GM21825 (cell line): Measurements from ENCODE around the gene RAB1B.

ENCODE experiments used
- ATAC-seq: cut with Tn5 transposase; IDR thresholded peaks from one replicate; pipeline ENCODE4 v1.9.1; 2021; ENCODE audit warnings: mild to moderate bottlenecking, moderate library complexity; ENCODE audit not compliant: unreplicated experiment

The RAB1B gene

DNA sequence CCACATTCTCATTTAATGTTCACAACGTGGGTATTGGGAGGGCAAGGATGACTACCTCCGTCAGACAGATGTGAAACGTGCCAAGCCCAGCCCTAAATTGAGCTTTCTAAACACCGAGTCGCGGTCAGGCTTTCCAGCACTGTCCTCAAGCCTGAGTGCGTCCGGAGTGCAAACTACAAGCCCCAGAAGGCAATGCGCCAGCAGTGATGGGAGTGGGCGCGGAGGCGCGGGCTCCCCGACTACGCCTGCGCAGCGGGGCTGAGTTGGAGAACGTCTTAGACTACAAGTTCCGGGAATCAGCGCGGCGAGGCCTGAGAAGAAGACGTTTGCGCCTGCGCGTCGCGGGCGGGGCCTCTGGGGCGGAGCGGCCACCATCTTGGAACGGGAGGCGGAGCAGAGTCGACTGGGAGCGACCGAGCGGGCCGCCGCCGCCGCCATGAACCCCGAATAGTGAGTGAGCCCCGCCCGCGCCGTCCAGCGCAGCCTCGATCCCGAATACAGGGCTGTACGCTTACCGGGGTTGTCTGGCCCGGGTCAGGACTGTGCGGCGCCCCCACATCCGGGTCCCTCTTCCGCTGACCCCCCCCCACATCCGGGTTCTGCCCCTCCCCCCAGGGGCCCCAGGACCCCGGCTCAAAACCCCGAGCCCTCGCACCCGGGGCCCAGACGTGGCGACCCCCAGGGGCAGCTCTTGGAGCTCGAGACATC, at the start of gene RAB1B:
RAB1B (plus strand) TSS at position 396 of the 708 bp plus-strand sequence; CDS start at position 437, 41 bp downstream.
- peak; percentile 77 for ATAC-seq

DNA sequence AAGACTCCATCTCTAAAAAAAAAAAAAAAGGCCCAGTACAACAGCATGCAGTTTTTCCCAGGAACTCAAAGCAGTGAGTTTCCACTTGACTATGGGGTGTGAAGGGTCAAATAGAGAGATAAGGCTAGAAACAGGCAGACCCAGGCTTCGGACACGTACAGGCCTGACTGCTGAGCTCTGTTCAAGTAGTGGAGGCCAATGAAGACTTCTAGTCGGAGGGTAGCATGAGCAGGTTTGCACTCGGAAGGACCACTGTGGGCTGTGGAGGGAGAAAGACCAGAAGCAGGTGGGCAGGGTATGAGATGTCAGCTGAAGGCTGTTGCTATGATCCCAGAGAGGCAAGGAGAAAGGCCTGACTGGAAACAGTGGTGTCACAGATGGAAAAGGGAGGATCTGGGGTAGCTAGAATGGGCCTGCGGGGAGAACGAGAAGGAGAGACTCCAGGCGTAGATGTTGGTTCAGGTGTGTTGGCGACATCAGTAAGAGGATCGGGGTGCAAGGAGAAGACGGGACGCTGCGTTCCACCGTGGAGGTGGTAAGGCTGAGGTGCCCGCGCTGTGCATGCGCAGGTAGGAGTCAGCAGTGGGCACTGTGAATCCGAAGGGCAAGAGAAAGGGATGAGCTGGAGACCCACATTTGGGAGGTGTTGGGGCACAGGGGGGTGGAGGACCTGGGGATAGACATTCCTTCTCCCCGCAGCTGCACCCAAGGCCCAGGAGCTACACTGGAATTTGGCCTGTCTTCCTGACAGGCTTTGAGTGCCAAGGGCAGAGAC, 49.4 kb upstream of the RAB1B start:
- ATAC-seq = no peak

GRCh38 chr11:66219846-66220565, 48.4 kb upstream of the RAB1B start:
- no peak for ATAC-seq

DNA sequence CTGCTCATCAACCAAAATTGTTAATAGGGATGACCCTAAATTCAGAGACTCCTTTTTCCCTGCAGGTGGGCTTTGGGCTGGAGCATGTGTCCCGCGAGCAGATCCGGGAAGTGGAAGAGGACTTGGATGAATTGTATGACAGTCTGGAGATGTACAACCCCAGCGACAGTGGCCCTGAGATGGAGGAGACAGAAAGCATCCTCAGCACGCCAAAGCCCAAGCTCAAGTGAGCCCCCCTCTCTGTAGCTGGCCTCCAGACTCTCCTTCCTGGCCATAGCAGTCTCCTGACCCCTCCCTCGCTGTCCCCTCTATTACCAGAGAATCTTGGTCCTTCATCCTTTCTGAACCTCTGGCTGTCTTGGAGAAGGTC, 47.9 kb upstream of the RAB1B start:
- ATAC-seq = no peak

GRCh38 chr11:66221012-66221411, 47.4 kb upstream of the RAB1B start:
- no peak for ATAC-seq

GRCh38 chr11:66221726-66222236, 46.7 kb upstream of the RAB1B start:
- no peak for ATAC-seq

DNA sequence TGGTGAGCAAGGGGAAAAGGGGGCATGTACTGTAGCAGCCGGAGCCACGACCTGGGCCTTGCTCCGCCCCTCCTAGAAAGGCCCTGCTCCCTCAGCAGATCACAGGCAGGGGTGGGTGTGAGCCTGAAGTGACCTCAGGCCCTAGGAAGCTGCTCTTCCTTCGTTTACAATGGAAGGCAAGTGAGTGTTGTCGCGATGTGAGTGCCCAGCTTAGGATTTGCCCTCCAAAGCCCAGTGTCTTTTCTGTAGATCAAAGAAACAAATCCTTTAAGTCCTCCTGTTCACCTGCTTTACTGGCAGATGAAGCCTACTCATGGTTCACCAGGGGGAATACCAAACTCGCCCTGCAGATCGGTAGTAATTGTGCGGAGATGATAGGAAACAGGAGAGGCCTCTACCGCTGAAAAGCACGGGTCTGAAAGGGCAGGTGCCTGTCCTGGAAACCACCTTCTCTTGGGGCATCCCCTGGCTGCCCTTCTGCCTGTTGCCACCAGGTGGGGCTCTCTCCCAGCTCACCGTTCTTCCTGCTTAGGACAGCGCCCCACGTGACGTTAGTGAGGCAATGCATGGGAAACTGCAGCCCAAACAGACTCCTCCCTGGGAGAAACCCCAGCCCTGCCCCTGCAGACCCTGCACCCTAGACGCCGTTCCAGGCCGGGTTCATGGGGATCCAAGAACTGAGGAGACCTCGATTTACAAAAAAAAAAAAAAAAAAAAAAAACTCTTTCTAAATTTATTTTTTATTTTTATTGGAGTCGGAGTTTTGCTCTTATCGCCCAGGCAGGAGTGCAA, 45.9 kb upstream of the RAB1B start:
- ATAC-seq = peak; percentile 79

DNA sequence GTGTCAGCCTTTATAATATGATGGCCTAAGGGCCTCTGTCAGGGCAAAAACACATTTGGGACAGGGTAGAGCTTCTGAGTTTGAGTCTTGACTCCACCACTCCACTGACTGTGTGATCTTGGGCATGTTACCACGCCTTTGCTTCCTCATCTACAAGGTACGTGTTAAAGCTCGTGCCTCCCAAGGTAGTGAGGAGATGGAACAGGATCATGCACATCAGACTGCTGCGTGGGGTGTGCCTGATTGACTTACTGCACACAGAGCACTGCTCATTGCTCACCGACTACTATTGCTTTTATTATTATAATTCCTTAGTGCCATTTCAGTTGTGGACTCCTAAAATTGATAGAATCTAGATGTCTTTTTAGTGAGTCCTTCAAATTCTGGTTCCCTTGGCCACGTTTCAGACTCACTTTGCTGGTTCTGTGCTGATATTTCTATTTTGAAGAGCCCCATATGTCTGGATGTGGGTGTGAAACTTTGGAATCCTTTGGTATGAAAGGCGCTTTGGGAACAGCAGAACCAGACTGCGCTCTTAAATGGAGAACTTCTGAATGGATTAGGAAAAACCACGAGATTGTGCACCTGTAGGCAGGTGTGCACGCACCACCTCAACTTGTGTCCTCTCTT, 44.1 kb upstream of the RAB1B start:
- no peak for ATAC-seq

DNA sequence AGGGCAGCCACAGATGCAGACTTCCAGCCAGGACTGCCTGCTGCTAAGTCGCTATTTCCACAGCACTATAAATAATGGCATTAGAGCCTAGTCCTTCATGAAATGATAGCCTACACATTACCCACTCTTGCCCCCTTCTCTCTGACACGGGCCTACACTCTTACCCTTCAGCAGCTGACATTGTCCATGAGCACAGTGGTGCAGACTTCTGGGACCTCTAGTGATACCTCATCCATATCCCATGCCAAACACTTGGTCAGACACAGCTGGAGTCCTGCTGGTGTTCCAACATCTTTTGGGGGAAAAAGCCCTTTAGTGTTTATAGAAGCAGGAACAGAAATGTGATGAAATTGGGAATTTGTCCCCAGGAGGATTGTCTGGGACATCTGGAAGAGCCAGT, 43.4 kb upstream of the RAB1B start:
- ATAC-seq = no peak

DNA sequence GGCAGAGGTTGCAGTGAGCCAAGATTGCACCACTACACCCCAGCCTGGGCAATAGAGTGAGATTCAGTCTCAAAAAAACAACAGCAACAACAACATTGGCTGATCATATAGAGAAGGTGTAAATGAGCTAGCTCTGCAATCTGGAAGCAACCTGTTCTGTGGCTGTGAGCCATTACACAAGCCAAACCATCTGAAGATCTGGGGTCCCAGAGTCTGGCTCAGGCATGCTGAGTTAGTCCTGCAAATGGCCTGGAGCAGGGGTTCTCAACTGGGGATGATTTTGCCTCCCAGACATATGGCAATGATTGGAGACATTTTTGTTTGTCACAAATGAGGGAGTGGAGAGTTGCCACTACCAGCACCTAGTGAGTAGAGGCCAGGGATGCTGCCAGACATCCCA, 42.3 kb upstream of the RAB1B start:
- ATAC-seq = no peak

DNA sequence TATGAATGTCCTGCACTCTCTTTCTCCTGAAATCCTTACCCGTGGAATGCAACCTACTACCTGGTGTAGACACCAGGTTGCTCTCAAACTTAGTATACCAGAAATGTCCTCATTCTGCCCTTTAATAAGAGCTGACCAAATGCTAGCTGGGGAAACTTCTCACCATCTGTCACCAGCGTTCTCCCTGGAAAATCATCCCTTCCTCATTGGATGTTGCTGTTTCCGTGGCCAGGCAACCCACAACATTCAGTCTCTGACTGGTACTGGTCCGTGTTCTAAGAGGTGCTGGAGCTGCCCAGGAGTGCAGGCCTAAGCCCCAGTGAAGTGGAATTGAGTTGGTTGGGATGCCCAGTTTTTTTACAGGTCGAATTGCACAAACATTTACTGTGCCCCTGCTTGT, 40.7 kb upstream of the RAB1B start:
- ATAC-seq = no peak

GRCh38 chr11:66228521-66228920, 39.9 kb upstream of the RAB1B start:
- no peak for ATAC-seq

- ATAC-seq = no peak
These were observed 38.3 kb upstream of the RAB1B start for GRCh38 chr11:66230156-66230555.

GRCh38 chr11:66230978-66231377, 37.5 kb upstream of the RAB1B start:
- ATAC-seq = no peak

DNA sequence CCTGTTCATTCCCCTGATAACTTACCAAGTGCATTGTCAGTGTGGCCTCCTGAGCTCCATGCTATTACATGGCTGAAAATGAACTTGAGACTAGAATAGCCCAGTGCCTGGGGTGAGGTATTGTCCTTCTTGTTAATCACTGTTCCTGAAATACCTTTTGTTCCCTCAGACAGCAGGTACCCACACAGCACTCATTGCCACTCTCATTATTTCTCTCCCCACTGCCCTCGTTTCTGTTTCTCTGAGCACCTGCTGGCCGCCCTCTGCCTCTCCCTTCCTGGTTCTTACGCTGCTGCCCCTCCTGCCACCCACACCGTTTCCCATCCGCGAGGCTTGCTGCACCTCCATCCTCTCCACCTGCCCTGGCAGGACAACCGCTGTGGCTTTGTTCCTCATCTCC, 36.9 kb upstream of the RAB1B start:
- ATAC-seq = no peak

- ATAC-seq = no peak
These were observed 35.7 kb upstream of the RAB1B start for GRCh38 chr11:66232769-66233168.

DNA sequence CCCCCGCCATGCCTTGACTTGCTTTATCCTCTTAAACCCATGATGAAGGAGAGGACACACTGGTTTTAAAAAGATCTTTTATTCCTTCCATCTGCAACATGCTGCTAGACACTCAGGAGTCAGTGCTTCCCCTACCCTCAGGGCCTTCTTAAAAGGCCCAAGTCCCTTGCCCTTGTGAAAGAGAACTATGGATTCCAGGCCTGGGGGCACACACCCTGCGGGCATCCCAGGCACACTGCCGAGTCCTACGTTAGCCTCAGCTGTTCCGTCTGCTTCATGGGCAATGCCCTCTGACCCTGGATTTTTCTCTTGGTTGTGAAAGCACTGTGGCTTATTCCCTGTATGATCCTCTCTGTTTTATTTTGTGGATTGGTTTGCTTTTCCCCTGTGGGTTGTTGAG, 35.1 kb upstream of the RAB1B start:
- ATAC-seq = no peak

GRCh38 chr11:66235141-66235540, 33.3 kb upstream of the RAB1B start:
- ATAC-seq = no peak

GRCh38 chr11:66237867-66238266, 30.6 kb upstream of the RAB1B start:
- no peak for ATAC-seq

DNA sequence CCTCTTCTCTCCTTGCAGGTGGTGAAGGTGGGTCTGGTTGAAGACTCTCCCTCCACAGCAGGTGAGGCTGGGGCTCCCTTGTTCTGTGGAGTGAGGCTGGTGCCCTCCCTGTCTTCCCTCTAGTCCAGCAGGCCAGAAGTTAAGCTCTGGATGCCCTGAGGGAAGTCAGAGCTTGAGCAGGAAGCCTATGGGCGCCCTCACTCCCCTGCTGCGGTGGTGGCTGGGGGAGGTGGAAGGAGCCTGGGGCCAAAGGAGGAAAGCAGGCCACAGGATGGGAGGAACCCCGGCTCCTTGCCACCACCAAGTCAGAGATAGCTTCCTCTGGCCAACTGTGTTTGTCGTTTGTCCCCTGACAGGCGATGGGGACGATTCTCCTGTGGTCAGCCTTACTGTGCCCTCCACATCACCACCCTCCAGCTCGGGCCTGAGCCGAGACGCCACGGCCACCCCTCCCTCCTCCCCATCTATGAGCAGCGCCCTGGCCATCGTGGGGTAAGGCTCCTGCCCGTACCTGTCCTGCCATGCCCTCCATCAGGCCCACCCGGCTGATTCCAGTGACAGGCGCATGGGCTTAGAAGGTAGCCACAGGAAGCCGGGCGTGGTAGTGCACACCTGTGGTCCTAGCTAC, 29.5 kb upstream of the RAB1B start:
- no peak for ATAC-seq
